OCI-LY1 (cell line): ENCODE results near the gene RNF11.

Source experiments
- EZH2 ChIP-seq: fragments of 200-600 bp; sonication (generic), shearing (Covaris generic); IDR thresholded peaks from 2 replicates; pipeline ENCODE4 v1.8.0; 2017; ENCODE audit warnings: borderline replicate concordance, mixed run types, mild to moderate bottlenecking, antibody characterized with exemption, low read length, moderate library complexity, mixed read lengths
- TF ChIP-seq, protein P1 (sequence below): fragments of 200-600 bp; sonication (generic), shearing (Covaris generic); IDR thresholded peaks from 2 replicates; pipeline ENCODE4 v1.5.1; 2017; ENCODE audit warnings: mild to moderate bottlenecking, antibody characterized with exemption, low read length, moderate library complexity, mixed read lengths

DNA sequence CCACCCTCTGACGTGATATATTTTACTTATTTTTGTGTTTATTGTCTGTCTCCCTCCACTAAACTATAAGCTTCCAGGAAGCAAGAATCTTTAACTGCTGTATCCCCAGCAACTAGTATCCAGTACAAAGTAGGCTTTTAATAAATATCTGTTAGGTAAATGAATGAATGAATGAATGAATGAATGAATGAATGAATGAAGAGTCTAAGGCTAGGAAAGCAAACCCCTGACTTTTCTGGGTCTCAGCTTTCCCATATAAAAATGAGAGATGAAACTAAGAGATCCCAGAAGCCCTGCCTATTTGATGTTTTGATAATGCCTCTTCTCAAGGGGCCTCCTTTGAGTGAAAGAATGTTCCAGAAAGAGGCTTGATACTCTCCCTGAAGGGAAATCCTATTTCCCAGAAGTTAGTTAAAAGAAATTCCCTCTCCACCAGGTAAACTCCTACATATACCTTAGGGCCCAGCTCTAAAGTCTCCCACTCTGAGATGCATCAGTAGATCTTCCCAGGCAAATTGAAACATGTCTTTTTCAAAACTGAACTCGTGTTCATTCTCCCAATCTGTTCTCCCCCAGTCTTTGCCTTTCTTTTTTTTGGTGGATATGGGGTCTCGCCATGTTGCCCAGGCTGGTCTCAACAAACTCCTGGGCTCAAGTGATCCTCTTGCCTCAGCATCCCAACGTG lies 86.5 kb downstream of the RNF11 start:
- TF ChIP-seq, protein P1, sequence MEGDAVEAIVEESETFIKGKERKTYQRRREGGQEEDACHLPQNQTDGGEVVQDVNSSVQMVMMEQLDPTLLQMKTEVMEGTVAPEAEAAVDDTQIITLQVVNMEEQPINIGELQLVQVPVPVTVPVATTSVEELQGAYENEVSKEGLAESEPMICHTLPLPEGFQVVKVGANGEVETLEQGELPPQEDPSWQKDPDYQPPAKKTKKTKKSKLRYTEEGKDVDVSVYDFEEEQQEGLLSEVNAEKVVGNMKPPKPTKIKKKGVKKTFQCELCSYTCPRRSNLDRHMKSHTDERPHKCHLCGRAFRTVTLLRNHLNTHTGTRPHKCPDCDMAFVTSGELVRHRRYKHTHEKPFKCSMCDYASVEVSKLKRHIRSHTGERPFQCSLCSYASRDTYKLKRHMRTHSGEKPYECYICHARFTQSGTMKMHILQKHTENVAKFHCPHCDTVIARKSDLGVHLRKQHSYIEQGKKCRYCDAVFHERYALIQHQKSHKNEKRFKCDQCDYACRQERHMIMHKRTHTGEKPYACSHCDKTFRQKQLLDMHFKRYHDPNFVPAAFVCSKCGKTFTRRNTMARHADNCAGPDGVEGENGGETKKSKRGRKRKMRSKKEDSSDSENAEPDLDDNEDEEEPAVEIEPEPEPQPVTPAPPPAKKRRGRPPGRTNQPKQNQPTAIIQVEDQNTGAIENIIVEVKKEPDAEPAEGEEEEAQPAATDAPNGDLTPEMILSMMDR: no peak
- no peak for TF ChIP-seq EZH2
